ENCODE results near the gene DPF1. TPM values are rescaled to one million over a fixed set of nuclear protein-coding genes. Genes with fewer than 3 reads are reported as not detected.
A peak's percentile ranks its signal among the peaks of the same experiment; 100 is the strongest.

The DPF1 gene
- total and polyA plus RNA-seq, 10 of the 15 experiments (the other 5 are each of a cell fraction or from before 2014, with no cell fraction given) = 0.11 to 4.3 (median 2.4) TPM

- TF ChIP-seq SUZ12 (IDR thresholded peaks at IDR 0.05; ENCODE audit: unreplicated experiment) = no peak
Observed at GRCh38 chr19:38175422-38175821, 48.6 kb downstream of the DPF1 start (continued).

- no TSS peak for BruUV-seq (replicated peaks)
- SMC1A ChIA-PET (ENCODE audit: uncharacterized antibody, unreplicated experiment) = no interaction called here
- TF ChIP-seq EZH2 (IDR thresholded peaks at IDR 0.05; ENCODE audit: borderline replicate concordance, control insufficient read depth, low read depth, low read length) (no peak), POLR2A (IDR thresholded peaks at IDR 0.05; ENCODE audit: low read depth, low read length) (peak; percentile 40; the same call in 1 of the 2 replicates)
- Histone ChIP-seq H3K27me3 (replicated peaks in 1 of 2; ENCODE audit: control insufficient read depth in 2 of 2, insufficient read depth in 2 of 2, low read length in 1 of 2) (no peaks in the 10 kb centered on the region), H4K20me1 (ENCODE audit: control insufficient read depth, insufficient read depth) (no peaks in the 10 kb centered on the region), H2AFZ (ENCODE audit: control insufficient read depth, low read depth, low read length) (no peak overlapping the region), H3K9me3 (replicated peaks; ENCODE audit: control insufficient read depth, insufficient read depth, low read length) (no peaks in the 10 kb centered on the region), H3K4me2 (ENCODE audit: control insufficient read depth, insufficient read depth) (no peak overlapping the region), H3K36me3 (ENCODE audit: control insufficient read depth in 2 of 2, insufficient read depth in 2 of 2, low read length in 1 of 2) (peaks cover 2 to 3% of the 10 kb centered on the region in 2 experiments; a peak in 3 of 4 replicates), H3K79me2 (ENCODE audit: control insufficient read depth, insufficient read depth, low read length) (no peaks in the 10 kb centered on the region), H3K9ac (ENCODE audit: control insufficient read depth, insufficient read depth, low read length) (no peak overlapping the region), H3K4me1 (ENCODE audit: control insufficient read depth, insufficient read depth, low read length) (no peaks in the 10 kb centered on the region), H3K4me3 (no peak overlapping the region), H3K27ac (ENCODE audit: control insufficient read depth, insufficient read depth) (no peak overlapping the region)
- CTCF ChIA-PET = no interaction called here
- in situ Hi-C loops (cut with MboI) (no loop called here), intact Hi-C loops (cut with micrococcal nuclease; ENCODE audit: unreplicated experiment) (no loop called here)
- ATAC-seq (no peak), FAIRE-seq (no peak), DNase-seq (ENCODE audit: low read depth, low spot score) (no peak)
- WGBS (ENCODE audit: insufficient coverage, insufficient replicate concordance, low lambda C conversion rate, missing lambda C conversion rate) = 98% methylated on average over 21 of the region's 22 CpGs
- POLR2A ChIA-PET = no interaction called here
- RAD21 ChIA-PET (ENCODE audit: unreplicated experiment) = no interaction called here
Observed at GRCh38 chr19:38173291-38174041, 50.6 kb downstream of the DPF1 start.

- in situ Hi-C loops (cut with MboI) = no loop called here
- over 99% methylated on average over 8 of the region's 8 CpGs for WGBS (ENCODE audit: insufficient coverage, insufficient replicate concordance, low lambda C conversion rate, missing lambda C conversion rate)
Observed at GRCh38 chr19:38172001-38172400, 52.0 kb downstream of the DPF1 start.

More at GRCh38 chr19:38172001-38172400, 52.0 kb downstream of the DPF1 start:
- H3K79me2 ChIP-seq (ENCODE audit: control insufficient read depth, insufficient read depth, low read length) = no peaks in the 10 kb centered on the region
- H3K9me3 ChIP-seq (replicated peaks; ENCODE audit: control insufficient read depth, insufficient read depth, low read length) = no peaks in the 10 kb centered on the region
- H3K4me3 ChIP-seq = no peak overlapping the region
- no peak overlapping the region for H3K9ac ChIP-seq (ENCODE audit: control insufficient read depth, insufficient read depth, low read length)
- RAD21 ChIA-PET (ENCODE audit: unreplicated experiment) = no interaction called here
- CTCF ChIA-PET = interaction anchor here (1.8 kb wide), 1 partner anchor 270 kb away, joined by 4 read pairs; no protein-coding TSS in a partner anchor
- no peak overlapping the region for H3K4me2 ChIP-seq (ENCODE audit: control insufficient read depth, insufficient read depth)
- no peaks in the 10 kb centered on the region for H3K4me1 ChIP-seq (ENCODE audit: control insufficient read depth, insufficient read depth, low read length)
- peaks cover 3% of the 10 kb centered on the region in 2 experiments; a peak in 3 of 4 replicates for H3K36me3 ChIP-seq (ENCODE audit: control insufficient read depth in 2 of 2, insufficient read depth in 2 of 2, low read length in 1 of 2)
- DNase-seq (ENCODE audit: low read depth, low spot score) (no peak), FAIRE-seq (no peak), ATAC-seq (no peak)
- POLR2A ChIA-PET = no interaction called here
- no peak for TF ChIP-seq TBL1XR1 (IDR thresholded peaks at IDR 0.05; ENCODE audit: low read depth, low read length)
- no peak for TF ChIP-seq TARDBP (IDR thresholded peaks at IDR 0.05; ENCODE audit: borderline replicate concordance)
- no peak for TF ChIP-seq HDAC6 (IDR thresholded peaks at IDR 0.05; ENCODE audit: unreplicated experiment)
- TF ChIP-seq PAX5 (IDR thresholded peaks at IDR 0.05; ENCODE audit: borderline replicate concordance, low read depth, low read length) = no peak
- no peak for TF ChIP-seq GABPA (IDR thresholded peaks at IDR 0.05; ENCODE audit: low read depth)
- TF ChIP-seq TCF3 (IDR thresholded peaks at IDR 0.05; ENCODE audit: borderline replicate concordance, insufficient read depth, low read depth, low read length) = no peak
- TF ChIP-seq MTA2 (IDR thresholded peaks at IDR 0.05; ENCODE audit: low read depth) = no peak
- TF ChIP-seq SMARCA5 (IDR thresholded peaks at IDR 0.05) = no peak
- no peaks in the 10 kb centered on the region for H3K27me3 ChIP-seq (replicated peaks in 1 of 2; ENCODE audit: control insufficient read depth in 2 of 2, insufficient read depth in 2 of 2, low read length in 1 of 2)
- no TSS peak for BruUV-seq (replicated peaks)
- H2AFZ ChIP-seq (ENCODE audit: control insufficient read depth, low read depth, low read length) = no peak overlapping the region
- SMC1A ChIA-PET (ENCODE audit: uncharacterized antibody, unreplicated experiment) = no interaction called here
- intact Hi-C loops (cut with micrococcal nuclease; ENCODE audit: unreplicated experiment) = no loop called here
- H4K20me1 ChIP-seq (ENCODE audit: control insufficient read depth, insufficient read depth) = no peaks in the 10 kb centered on the region
- H3K27ac ChIP-seq (ENCODE audit: control insufficient read depth, insufficient read depth) = no peak overlapping the region
